Hepatocyte (in vitro differentiated cells): ENCODE results near the gene BCL7C. TPM values are rescaled to one million over a fixed set of nuclear protein-coding genes. Genes with fewer than 3 reads are reported as not detected.
"Not testable (repeated sequence)": the region's sequence is repeated elsewhere in the genome, so short reads cannot be mapped to it uniquely, and the experiment has no call there.

Experiments used
- DNase-seq: peaks from one replicate; pipeline ENCODE4 v3.0.0-alpha.2; 2016; ENCODE audit warnings: low spot score
- H2AFZ ChIP-seq: fragments of 200-600 bp; sonication (generic); 2 replicates; pipeline ENCODE4 v1.6.0; 2016; ENCODE audit warnings: antibody characterized with exemption, mild to moderate bottlenecking
- H3K27ac ChIP-seq: fragments of 200-600 bp; sonication (generic); 2 replicates; pipeline ENCODE4 v1.5.1; 2016; ENCODE audit warnings: mild to moderate bottlenecking
- H3K27me3 ChIP-seq: fragments of 200-600 bp; sonication (generic); 2 replicates; pipeline ENCODE4 v1.6.1; 2016
- H3K36me3 ChIP-seq: fragments of 200-600 bp; sonication (generic); replicated peaks from 2 replicates; pipeline ENCODE4 v1.5.1; 2016; ENCODE audit warnings: low read depth; ENCODE audit not compliant: insufficient read depth
- H3K4me1 ChIP-seq: fragments of 200-600 bp; sonication (generic); 2 replicates; pipeline ENCODE4 v1.5.1; 2016; ENCODE audit warnings: mild to moderate bottlenecking, moderate library complexity; ENCODE audit not compliant: insufficient read depth
- H3K4me2 ChIP-seq: fragments of 200-600 bp; sonication (generic); 2 replicates; pipeline ENCODE4 v1.6.0; 2016
- H3K4me3 ChIP-seq: fragments of 200-600 bp; sonication (generic); 2 replicates; pipeline ENCODE4 v1.5.1; 2016; ENCODE audit warnings: mild to moderate bottlenecking
- H3K79me2 ChIP-seq: fragments of 200-600 bp; sonication (generic); 2 replicates; pipeline ENCODE4 v1.6.0; 2017; ENCODE audit warnings: mild to moderate bottlenecking
- H3K9me2 ChIP-seq: fragments of 200-600 bp; sonication (generic); replicated peaks from 2 replicates; pipeline ENCODE4 v1.6.0; 2017; ENCODE audit warnings: mild to moderate bottlenecking; ENCODE audit not compliant: insufficient read depth
- H3K9me3 ChIP-seq: fragments of 200-600 bp; sonication (generic); 2 replicates; pipeline ENCODE4 v1.5.1; 2016; ENCODE audit warnings: low read depth, mild to moderate bottlenecking
- H4K20me1 ChIP-seq: fragments of 200-600 bp; sonication (generic); 2 replicates; pipeline ENCODE4 v1.6.0; 2016; ENCODE audit warnings: mild to moderate bottlenecking; ENCODE audit not compliant: insufficient read depth, poor library complexity, severe bottlenecking
- EZH2 ChIP-seq: fragments of 200-600 bp; sonication (generic); IDR thresholded peaks from 2 replicates; pipeline ENCODE4 v1.6.1; 2016; ENCODE audit warnings: antibody characterized with exemption, mild to moderate bottlenecking, borderline replicate concordance
- EZH2phosphoT487 ChIP-seq: fragments of 200-600 bp; sonication (generic); IDR thresholded peaks from one replicate; pipeline ENCODE4 v1.6.1; 2018; ENCODE audit warnings: antibody characterized with exemption, mild to moderate bottlenecking, low read depth, moderate library complexity; ENCODE audit not compliant: unreplicated experiment, severe bottlenecking
- WGBS: methylation state at CpG from one replicate; pipeline ENCODE4 v1.1.6; 2016; ENCODE audit warnings: low lambda C conversion rate; ENCODE audit errors: missing lambda C conversion rate; 5-methylcytosine and 5-hydroxymethylcytosine counted together
- polyA plus RNA-seq: library from polyadenylated mRNA; unstranded; fragments of >200 nt; fragmentation: Nextera tagmentation; extraction: Ambion mirVana; gene quantifications from 2 replicates; pipeline ENCODE4 v1.2.1, GENCODE V29; 2016
- total RNA-seq: library from RNA; depleted of rRNA; stranded (reverse); fragments of >200 nt; gene quantifications from 2 replicates; pipeline ENCODE4 v1.2.3, GENCODE V29; 2014
- TF ChIP-seq, protein P1 (sequence below): fragments of 200-600 bp; sonication (generic); IDR thresholded peaks from 2 replicates; pipeline ENCODE4 v1.5.1; 2016; ENCODE audit warnings: antibody characterized with exemption, mild to moderate bottlenecking; ENCODE audit not compliant: poor library complexity

The BCL7C gene
- total and polyA plus RNA-seq, 2 experiments from 2014 or later: 25.7 to 54.1 TPM

GRCh38 chr16:30866031-30866430 is 27.8 kb downstream of the BCL7C start:
- Histone ChIP-seq H3K79me2 (no peaks in the 10 kb centered on the region), H4K20me1 (no peaks in the 10 kb centered on the region), H3K27me3 (no peaks in the 10 kb centered on the region), H2AFZ (no peak overlapping the region), H3K9me3 (no peaks in the 10 kb centered on the region), H3K4me1 (no peaks in the 10 kb centered on the region), H3K4me3 (no peak overlapping the region), H3K27ac (no peak overlapping the region), H3K36me3 (no peaks in the 10 kb centered on the region), H3K4me2 (no peak overlapping the region), H3K9me2 (no peaks in the 10 kb centered on the region)
- no peak for TF ChIP-seq EZH2phosphoT487
- TF ChIP-seq EZH2: no peak
- TF ChIP-seq, protein P1, sequence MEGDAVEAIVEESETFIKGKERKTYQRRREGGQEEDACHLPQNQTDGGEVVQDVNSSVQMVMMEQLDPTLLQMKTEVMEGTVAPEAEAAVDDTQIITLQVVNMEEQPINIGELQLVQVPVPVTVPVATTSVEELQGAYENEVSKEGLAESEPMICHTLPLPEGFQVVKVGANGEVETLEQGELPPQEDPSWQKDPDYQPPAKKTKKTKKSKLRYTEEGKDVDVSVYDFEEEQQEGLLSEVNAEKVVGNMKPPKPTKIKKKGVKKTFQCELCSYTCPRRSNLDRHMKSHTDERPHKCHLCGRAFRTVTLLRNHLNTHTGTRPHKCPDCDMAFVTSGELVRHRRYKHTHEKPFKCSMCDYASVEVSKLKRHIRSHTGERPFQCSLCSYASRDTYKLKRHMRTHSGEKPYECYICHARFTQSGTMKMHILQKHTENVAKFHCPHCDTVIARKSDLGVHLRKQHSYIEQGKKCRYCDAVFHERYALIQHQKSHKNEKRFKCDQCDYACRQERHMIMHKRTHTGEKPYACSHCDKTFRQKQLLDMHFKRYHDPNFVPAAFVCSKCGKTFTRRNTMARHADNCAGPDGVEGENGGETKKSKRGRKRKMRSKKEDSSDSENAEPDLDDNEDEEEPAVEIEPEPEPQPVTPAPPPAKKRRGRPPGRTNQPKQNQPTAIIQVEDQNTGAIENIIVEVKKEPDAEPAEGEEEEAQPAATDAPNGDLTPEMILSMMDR: no peak
- 71% methylated on average over 6 of the region's 6 CpGs for WGBS
- no peak for DNase-seq

DNA sequence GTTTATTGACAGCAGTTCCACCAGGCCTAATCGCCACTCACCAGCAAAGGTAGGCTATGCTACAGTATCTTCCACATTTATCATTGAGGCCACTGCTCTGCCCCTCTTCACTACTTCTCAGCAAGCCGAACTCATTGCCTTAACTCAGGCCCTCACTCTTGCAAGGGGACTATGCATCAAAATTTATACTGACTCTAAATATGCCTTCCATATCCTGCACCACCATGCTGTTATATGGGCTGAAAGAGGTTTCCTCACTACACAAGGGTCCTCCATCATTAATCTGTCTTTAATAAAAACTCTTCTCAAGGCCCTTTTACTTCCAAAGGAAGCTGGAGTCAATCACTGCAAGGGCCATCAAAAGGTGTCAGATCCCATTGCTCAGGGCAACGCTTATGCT is 30.7 kb downstream of the BCL7C start:
- H3K4me1 ChIP-seq, H3K9me2 ChIP-seq, H3K9me3 ChIP-seq, H3K36me3 ChIP-seq, H3K27me3 ChIP-seq, DNase-seq, H4K20me1 ChIP-seq, H2AFZ ChIP-seq, H3K79me2 ChIP-seq, H3K4me2 ChIP-seq, H3K4me3 ChIP-seq, H3K27ac ChIP-seq: not testable (repeated sequence)
- 92% methylated on average over 3 of the region's 3 CpGs for WGBS

DNA sequence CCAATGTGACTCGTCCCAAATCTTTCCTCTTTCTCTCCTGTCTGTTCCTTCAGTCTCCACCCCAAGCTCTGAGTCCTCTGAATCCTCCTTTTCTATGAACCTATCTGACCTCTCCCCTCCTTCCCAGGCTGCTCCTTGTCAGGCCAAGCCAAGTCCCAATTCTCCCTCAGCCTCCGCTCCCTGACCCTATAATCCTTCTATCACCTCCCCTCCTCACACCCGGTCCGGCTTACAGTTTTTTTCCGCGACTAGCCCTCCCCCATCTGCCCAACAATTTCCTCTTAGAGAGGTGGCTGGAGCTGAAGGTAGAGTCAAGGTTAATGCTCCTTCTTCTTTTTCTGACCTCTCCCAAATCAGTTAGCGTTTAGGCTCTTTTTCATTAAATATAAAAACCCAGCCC is 33.1 kb downstream of the BCL7C start:
- H3K4me3 ChIP-seq, H3K79me2 ChIP-seq, H3K9me3 ChIP-seq, H3K36me3 ChIP-seq, H3K27ac ChIP-seq, H4K20me1 ChIP-seq, H3K4me1 ChIP-seq, H2AFZ ChIP-seq, H3K4me2 ChIP-seq, H3K27me3 ChIP-seq, DNase-seq, H3K9me2 ChIP-seq: not testable (repeated sequence)
- 74% methylated on average over 7 of the region's 7 CpGs for WGBS

GRCh38 chr16:30858829-30859423 is 35.0 kb downstream of the BCL7C start:
- Histone ChIP-seq H3K36me3 (no peaks in the 10 kb centered on the region), H3K79me2 (no peaks in the 10 kb centered on the region), H3K9me2 (no peaks in the 10 kb centered on the region), H4K20me1 (no peaks in the 10 kb centered on the region), H3K9me3 (no peaks in the 10 kb centered on the region), H3K4me3 (no peak overlapping the region), H3K4me1 (no peaks in the 10 kb centered on the region), H3K4me2 (no peak overlapping the region), H3K27me3 (no peaks in the 10 kb centered on the region), H3K27ac (no peak overlapping the region), H2AFZ (no peak overlapping the region)
- 59% methylated on average over 4 of the region's 4 CpGs for WGBS
- TF ChIP-seq EZH2phosphoT487: no peak
- TF ChIP-seq EZH2: no peak
- TF ChIP-seq, protein P1: no peak
- no peak for DNase-seq

- Histone ChIP-seq H3K27me3 (no peaks in the 10 kb centered on the region), H3K79me2 (no peaks in the 10 kb centered on the region), H3K4me1 (no peaks in the 10 kb centered on the region), H3K4me2 (no peak overlapping the region), H3K36me3 (no peaks in the 10 kb centered on the region), H3K9me2 (no peaks in the 10 kb centered on the region), H3K4me3 (no peak overlapping the region), H3K9me3 (no peaks in the 10 kb centered on the region), H4K20me1 (no peaks in the 10 kb centered on the region), H2AFZ (no peak overlapping the region), H3K27ac (no peak overlapping the region)
- WGBS: 55% methylated on average over 3 of the region's 3 CpGs
- no peak for DNase-seq
- TF ChIP-seq EZH2phosphoT487 (no peak), EZH2 (no peak)
- TF ChIP-seq, protein P1: no peak
Measured at GRCh38 chr16:30858111-30858495, 35.8 kb downstream of the BCL7C start.
